HUDEP-2 (cell line): Measurements from ENCODE around the gene XKR3.
"Not testable (repeated sequence)": the region's sequence is repeated elsewhere in the genome, so short reads cannot be mapped to it uniquely, and the experiment has no call there.

Experiments
- DNase-seq, 76 experiments: peaks; one replicate each; lab custom pipeline; 2025; ENCODE audit not compliant: unreplicated experiment in 76 of 76; lab: John Stamatoyannopoulos, UW

XKR3 gene

DNA sequence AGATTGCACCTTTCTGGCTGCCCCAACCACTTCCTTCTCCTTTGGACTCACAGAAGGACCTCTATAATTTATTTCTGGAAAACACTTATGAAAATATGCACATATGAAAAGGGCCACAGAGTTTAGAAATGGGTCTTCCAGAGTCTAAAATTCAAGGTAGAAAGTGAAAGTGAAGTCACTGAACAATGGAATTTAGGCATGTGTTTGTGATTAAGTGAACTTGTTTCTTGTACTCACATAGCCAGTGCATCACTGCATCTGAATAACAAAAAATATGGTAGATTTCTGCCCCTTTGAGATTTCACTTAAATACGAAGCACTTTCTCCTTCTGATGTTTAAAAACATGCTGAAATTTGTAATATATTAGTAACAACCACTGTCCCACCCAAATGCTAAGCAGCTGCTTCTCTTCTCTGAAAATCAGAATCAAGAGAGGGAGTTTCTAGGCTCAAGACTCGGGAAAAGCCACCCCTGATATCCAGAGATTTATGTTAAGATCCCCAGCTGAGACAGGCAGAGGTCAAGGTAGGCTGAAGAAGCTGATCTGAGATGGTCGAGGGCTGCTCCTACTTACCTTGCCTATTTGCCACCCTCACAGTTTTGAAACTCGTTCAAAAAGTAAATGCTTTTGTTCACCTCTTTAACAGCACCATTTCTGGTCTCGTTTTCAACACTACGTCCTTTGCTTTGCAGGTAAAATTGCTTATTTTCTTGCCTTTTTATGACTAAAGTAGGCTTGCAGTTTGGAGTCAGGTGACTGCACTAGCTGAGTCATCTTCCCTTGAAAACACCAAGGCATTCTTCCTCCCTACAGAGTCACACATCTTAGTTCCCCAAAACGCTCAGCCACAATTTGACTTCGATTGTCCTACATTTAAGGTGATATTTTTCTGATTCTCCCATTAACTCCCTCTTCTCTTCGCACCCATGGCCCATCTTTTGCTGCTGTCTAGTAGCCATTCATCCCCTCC lies at the start of gene XKR3:
XKR3 (minus strand) TSS at position 696 of the 972 bp plus-strand sequence. CDS start 17,338 bp downstream, outside the sequence.
- peak in 18 of 76 experiments; percentile 0 to 68 (median 12) for DNase-seq

GRCh38 chr22:16869640-16870039 lies 44.4 kb upstream of the XKR3 start:
- not testable (repeated sequence) for DNase-seq

DNA sequence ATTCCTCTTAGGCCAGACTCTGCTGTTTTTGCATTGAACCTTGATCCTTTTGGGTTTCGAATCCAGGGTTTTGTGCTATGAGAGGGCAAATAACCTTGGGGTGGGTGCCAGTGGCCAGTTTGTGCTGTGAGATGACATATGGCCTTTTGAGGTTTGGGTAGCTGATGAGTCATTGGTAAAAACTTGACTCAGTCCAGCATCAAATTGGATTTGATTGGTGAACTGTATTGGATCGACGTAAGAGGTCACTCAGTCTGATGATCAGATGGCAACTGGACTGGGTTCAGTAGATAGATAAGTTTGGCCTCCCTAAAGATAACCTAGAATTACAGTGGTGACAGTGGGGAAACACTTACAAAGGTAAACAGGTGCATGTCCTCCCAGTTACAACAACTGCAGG lies 41.0 kb upstream of the XKR3 start:
- DNase-seq, result no peak

DNA sequence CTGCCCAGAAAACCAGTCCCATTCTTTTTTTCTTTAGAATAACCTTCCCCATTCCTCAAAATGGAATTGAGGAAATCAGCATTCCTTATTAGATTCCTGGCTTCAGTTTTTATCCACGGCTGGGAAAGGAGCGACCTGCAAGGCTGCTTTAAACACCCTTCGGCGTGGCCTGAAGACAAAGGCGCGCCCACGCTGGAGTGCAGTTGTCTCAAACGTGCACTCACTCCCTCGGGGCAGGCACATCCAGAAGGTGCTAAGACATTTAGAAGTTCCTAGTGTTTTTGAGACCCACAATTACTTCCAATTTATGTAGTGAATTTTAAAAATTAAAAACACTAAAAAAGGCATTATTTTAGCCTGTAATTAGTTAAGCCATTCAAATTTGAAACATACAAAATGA lies 31.6 kb upstream of the XKR3 start:
- not testable (repeated sequence) for DNase-seq

- no peak for DNase-seq
Measured at GRCh38 chr22:16854631-16855030, 29.4 kb upstream of the XKR3 start.

- not testable (repeated sequence) for DNase-seq
Measured at GRCh38 chr22:16851268-16851996, 26.2 kb upstream of the XKR3 start.

- no peak for DNase-seq
Measured at GRCh38 chr22:16847271-16847670, 22.1 kb upstream of the XKR3 start.

DNA sequence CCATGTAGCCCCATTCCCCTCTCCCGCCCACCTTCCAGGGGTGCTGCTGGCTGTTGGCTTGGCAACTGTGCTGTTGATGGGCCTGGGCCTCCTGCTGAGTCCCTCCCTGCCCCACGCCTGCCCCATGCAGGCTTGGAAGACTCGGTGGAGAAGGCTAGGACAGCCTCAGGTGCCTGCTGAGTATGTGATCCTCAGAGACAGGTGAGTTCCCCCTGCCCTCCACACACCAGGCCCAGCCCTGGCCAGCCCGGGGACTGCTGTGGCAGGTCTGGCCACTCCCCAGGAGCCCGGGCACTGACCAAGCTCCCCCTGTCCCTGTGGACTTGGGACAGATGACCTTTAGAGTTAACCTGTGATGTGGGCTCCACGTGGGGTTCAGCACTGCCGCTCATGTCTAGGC lies 20.7 kb upstream of the XKR3 start:
- no peak for DNase-seq

DNA sequence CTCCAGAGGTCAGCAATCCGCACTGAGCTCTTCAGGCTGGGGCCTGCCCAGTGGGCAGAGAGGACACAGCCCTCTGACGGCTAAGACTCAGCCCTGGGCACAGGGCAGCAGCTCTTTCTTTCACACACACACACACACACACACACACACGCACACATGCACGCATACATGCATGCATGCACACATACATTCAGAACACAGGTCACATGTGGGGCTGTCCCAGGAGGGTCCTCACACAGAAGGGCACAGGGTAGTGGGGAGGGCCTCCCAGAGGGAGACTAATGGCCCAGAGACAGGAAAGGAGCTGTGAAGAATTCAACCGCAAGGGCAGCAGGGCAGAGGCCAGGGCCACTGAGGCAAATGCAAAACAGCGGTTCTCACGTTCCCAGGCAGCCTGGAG lies 20.3 kb upstream of the XKR3 start:
- DNase-seq, result no peak

- no peak for DNase-seq
Measured at GRCh38 chr22:16844529-16844928, 19.3 kb upstream of the XKR3 start.

DNA sequence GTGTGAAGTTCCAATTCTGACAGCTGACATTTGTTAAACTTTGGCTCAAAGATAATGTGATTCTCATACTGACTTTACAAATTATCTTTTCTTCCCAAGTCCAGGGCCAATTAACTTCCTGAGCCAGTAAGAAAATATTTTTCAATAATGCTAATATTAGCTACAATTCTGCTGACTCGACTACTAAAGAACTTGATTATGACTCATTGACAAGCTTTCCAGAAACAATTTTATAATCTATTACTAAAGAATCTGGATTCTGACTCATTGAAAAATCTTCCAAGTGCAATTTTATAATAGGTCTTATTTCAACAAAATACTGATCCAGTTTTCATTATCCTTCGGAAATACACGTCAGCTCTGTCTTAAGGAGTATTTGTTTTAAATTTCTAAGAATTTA lies 12.9 kb upstream of the XKR3 start:
- no peak for DNase-seq

- DNase-seq, result no peak
Measured at GRCh38 chr22:16834971-16835370, 9.8 kb upstream of the XKR3 start.

DNA sequence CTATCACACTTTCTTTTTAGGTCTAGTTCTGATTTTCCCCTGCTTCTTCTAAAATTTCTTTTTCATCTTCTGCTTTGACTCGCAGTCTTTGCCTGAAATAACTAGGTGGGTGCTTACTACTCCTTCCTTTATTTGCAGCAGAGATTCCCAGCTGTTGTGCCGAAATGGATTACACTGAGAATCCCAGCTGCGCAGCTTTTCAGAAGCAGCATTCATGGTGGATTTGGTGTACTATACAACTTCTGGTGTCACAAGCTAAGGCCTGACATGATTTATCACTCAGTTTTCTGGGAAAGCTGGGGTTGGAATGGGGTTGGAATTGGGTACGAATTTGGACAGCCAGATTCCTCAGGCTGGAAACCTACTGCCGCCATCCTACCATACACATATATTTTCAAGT lies 6.0 kb upstream of the XKR3 start:
- DNase-seq, result no peak

DNA sequence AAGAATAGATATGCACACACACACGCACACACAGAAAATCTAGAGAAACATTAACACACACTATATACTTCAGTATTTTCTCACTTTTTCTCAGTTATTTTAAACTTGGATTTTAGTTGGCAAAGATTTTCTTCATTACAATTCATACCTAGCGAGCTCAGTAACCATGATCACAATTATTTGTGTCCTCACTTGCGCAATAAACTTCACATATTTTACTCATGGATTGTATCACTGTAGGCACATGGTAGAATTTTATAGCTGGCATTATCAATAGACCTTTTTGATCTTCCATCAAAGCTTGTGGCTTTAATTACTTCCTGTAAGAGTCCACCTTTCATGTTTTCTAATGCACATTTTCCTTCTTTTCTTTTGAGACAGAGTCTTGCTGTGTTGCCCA lies 4.8 kb upstream of the XKR3 start:
- DNase-seq, result no peak

DNA sequence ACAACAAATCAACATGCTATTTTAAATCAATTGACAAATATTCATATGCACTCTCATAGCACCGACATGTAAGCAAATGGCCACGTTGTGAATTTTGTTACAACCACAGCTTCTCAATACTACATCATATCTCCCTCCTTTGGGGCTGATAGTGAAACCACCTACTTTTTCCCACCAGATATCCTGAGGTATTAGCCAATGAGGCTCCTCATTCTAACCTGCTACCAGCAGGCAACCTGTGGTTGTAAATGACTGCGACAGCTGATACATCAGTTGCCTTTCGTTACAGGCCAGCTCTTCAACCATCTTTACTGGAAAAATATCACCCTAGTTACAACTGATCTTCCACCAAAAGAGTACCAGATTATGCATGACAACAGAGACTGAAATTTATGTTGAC lies 3.7 kb upstream of the XKR3 start:
- no peak for DNase-seq

GRCh38 chr22:16827506-16827905 lies 2.3 kb upstream of the XKR3 start:
- DNase-seq, result no peak

- DNase-seq, result no peak
Measured at GRCh38 chr22:16819249-16819648, 6.0 kb downstream of the XKR3 start.

DNA sequence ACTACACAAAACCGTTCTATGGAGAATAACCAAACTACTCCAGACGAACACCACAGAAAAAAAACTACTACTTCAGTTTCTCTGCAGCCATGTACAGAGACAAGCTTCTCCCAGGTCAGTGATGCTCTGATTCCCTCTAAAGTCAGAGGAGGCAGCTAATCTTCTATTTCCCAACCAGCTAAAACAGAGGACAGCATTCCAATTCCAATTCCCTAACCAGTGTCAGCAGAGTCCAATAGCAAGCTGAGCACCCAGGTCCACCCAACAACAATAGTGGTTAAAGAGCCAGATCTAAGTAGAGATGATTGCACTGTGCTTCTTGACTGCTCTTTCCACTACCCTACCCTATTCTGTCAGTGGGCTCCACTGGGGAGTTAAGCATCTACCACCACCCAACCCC lies 6.7 kb downstream of the XKR3 start:
- no peak for DNase-seq

- no peak for DNase-seq
Measured at GRCh38 chr22:16815073-16815472, 10.1 kb downstream of the XKR3 start.

- no peak for DNase-seq
Measured at GRCh38 chr22:16810188-16810802, 14.9 kb downstream of the XKR3 start.

GRCh38 chr22:16808744-16809143 lies 16.5 kb downstream of the XKR3 start:
- DNase-seq, result no peak
